ENCODE results near the gene MYLK.
"Not testable (repeated sequence)": the region's sequence is repeated elsewhere in the genome, so short reads cannot be mapped to it uniquely, and the experiment has no call there.

MYLK gene

GRCh38 chr3:123745184-123745855, 138.8 kb downstream of the MYLK start:
- DNase-seq (ENCODE audit: low read depth) = no peak

DNA sequence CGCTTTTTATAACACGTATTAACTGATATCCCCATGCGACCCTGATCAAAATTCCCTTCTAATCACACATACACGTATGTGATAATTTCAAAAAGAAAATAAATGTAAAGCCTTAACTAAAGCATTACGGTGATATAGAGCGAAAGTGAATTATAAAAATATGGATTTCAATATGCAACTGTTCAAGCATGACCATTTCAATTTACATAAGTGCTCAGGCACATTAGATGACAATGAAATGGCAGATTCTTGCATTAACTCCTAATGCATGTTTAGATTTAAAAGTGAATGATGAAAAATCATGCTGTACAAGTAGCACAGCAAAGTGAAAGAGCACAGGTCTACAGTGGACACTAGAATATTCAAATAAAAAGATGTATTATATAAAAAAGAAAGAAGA, 140.1 kb downstream of the MYLK start:
- no peak for DNase-seq (ENCODE audit: low read depth)

GRCh38 chr3:123743121-123743520, 141.0 kb downstream of the MYLK start:
- no peak for DNase-seq (ENCODE audit: low read depth)

DNA sequence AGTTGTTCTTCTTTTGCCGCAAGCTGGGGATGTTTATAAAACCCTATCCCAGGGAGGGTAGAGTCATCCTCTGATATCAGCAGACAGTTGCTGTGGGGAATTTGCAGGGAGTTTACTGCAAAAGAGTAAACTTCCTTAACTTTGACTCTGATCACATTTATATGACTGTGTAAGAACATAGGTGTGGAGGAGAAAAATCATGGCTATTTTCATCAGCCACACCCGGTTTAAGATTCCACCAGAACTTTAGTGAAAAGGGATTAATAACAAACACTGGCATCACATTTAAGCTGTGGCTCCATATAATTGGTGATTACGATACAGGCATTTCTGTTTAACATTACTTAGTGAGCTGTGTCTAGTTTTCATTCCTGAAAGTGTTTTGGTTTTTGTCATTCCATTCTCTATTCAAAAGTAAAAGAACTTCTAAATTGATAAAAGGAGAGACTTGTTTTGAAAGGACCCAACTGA, 143.1 kb downstream of the MYLK start:
- DNase-seq (ENCODE audit: low read depth) = no peak

DNA sequence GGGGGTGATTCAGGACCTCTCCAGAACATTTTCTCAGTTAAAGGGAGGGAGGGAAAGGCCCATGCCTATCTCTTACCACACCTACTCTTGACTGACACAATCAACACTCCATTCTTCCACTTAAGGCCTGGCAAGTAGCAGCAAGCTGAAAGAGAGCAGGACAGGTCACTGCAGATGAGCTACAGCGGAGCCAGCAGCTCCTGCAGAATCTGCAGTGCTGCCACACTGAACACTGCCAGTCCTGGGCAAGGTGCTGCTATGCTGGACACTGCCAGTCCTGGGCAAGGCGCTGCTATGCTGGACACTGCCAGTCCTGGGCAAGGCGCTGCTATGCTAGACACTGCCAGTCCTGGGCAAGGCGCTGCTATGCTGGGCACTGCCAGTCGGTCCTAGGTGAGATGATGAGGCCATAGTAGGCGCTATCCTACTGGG, 143.7 kb downstream of the MYLK start:
- DNase-seq (ENCODE audit: low read depth) = no peak

DNA sequence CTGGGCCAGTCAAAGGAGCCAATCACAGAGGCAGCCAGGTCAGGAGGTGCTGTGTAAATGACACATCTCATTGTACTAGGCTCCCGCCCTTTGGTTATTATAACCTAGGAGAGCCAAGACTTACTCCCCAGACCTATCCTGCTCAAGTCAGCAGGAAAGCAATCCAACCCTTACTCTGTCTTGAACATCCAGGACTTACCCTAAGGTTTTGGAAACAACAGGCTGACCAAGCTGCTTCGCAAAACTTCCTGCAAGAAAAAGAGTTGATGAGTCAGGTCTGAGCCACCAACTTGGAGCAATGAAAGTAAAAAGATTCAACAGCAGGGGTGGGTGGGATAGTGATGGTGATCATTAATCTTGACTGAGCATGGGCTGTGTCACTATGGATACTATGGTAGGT, 144.4 kb downstream of the MYLK start:
- peak; percentile 71 for DNase-seq (ENCODE audit: low read depth)

GRCh38 chr3:123739106-123739505, 145.0 kb downstream of the MYLK start:
- no peak for DNase-seq (ENCODE audit: low read depth)

GRCh38 chr3:123738522-123738921, 145.6 kb downstream of the MYLK start:
- not testable (repeated sequence) for DNase-seq (ENCODE audit: low read depth)

DNA sequence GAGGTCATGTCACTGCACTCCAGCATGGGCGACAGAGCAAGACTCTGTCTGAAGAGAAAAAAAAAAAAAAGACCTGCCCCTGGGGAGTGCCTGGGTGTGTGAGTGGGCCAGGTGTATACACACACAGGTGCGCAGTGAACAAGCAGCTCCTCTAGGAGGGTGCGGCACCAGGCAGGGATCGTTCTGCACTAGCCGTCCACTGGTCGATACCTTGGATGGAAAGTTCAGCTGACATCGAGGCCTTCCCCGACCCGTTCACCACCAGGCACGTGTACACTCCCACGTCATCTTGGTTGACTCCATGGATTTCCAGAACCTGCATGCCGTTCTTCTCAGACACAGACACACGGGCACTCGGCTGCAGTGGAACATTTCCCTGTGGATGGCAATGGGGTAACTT, 147.0 kb downstream of the MYLK start:
- no peak for DNase-seq (ENCODE audit: low read depth)

DNA sequence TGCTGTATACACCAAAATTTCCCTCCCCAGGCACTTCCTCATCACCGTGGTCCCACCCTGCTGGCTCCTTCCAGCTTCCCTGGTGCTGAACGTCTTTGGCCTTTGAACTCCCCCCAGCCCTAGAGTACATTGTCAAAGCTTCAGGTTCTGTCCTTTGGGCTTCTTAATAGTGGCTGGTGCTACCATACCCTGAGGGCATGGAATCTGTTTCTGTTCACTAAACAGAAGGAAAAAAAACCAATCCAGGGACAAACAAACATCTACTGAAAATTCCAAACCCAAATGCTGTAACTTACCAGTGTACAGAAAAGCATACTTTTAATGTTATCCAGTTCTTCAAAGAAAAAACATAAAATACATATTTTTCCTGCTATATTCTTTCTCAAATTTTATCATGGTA, 148.7 kb downstream of the MYLK start:
- DNase-seq (ENCODE audit: low read depth) = no peak

GRCh38 chr3:123734527-123734902, 149.6 kb downstream of the MYLK start:
- DNase-seq (ENCODE audit: low read depth) = no peak

DNA sequence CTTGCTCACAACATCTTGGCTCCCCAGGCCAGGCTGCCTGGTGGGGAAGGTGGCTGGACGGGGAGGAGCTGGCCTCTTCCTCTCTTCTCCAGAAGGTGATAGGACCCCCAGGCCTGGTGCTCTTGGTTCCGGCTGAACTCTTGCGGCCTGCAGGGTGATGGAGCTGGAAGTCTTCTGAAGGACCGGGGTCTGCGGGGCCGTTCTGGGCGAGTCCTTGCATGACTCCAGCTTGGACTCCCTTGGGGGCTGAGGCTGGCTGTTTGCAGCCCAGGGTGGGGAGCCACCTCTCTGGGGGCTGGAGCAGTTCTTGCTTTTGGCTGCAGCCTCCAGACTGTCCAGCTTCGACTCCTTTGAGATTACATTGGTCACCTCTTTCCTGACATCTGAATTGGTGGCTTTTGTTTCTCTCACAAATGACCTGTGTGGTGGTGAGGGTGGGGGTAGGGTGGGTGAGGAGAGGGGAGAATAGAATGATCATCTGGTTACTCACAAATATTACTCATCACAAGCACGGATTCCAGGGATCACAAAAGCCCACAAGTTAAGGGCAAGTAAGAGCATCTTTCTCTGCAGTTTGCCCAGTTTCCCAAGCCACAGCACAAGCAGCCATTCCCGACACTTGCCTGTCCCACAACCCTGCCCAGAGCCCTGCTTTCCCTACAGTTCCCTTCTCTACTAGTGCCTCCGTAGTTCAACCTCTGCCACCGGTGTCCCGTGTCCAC, 150.2 kb downstream of the MYLK start:
- peak; percentile 90 for DNase-seq (ENCODE audit: low read depth)

GRCh38 chr3:123733341-123733740, 150.8 kb downstream of the MYLK start:
- no peak for DNase-seq (ENCODE audit: low read depth)

DNA sequence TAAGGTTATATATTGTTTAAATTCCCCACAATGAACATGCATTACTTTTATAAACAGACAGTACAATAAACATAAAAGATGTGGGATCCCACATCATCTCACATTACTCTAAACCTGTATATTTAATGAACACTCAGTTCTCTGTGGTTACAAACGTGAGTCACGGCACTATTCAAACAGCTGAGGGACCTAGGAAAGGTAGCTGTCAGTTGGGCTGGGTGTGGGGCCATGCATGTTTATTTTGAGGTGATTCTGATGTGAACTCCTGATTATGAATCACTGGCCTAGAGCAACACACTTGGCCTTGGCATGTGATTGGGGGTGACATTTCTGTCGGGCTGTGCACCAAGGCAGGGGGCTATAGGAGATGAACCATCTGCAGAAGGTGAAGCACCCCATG, 151.7 kb downstream of the MYLK start:
- peak; percentile 88 for DNase-seq (ENCODE audit: low read depth)

GRCh38 chr3:123730829-123731228, 153.3 kb downstream of the MYLK start:
- DNase-seq (ENCODE audit: low read depth) = no peak

DNA sequence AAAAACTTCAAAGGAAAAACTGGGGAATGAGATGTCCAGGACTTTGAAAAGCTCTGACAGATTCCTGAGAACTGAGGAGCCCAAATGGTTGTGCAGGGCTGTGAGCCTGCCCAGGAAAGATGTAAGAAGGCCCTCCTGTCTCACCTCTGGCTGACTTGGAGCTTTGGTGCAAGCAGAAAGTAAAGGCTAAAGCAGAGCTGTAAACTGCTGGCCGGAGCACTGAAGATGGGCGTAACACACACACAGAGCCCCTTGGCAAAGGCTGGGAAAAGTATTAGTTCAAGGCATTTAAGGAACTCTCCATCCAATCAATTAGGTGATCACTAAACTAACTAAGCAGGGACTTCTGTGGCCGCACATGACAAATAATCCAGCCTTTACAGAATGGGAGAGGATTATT, 155.1 kb downstream of the MYLK start:
- DNase-seq (ENCODE audit: low read depth) = no peak

- peak; percentile 76 for DNase-seq (ENCODE audit: low read depth)
Measured at GRCh38 chr3:123728014-123728413, 156.1 kb downstream of the MYLK start.

GRCh38 chr3:123725652-123726400, 158.3 kb downstream of the MYLK start:
- no peak for DNase-seq (ENCODE audit: low read depth)

DNA sequence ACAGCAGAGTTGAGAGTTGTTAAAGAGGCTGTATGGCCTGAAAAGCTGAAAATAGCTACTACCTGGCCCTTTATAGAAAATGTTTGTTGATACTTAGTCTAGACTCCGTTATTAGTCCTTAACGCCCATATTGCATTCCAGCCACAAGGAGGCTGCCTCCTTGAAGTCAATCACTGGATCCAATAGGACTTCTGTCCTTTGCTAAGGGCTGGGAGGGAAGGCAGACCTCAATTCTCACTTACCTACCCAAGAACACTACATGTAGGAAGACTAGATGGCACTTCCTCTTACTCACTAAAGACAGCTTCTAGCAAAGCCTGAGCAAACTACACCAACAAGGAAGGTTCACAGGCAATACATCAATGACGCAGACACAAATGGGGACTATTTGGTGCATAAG, 159.8 kb downstream of the MYLK start:
- DNase-seq (ENCODE audit: low read depth) = no peak

- DNase-seq (ENCODE audit: low read depth) = peak; percentile 79
Measured at GRCh38 chr3:123723522-123724168, 160.5 kb downstream of the MYLK start.

DNA sequence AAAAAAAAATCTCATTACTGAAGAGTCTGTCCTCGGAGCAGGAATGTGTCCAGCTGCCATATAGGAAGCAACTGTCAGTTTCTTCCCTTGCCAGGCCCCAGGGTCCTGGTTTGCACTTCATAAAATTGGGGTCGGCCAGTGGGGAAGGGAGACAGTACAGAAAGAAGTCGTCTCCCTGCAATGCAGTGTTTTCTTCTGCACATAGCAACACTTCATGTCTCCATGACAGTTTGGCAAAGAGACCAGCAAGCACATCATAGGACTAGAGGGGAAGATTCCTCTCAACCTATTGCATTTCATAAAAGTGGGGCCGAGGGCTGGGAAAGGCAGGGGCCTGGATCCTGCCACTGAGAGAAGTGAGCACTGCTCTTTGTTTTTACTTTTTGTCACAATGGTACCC, 161.1 kb downstream of the MYLK start:
- no peak for DNase-seq (ENCODE audit: low read depth)

- DNase-seq (ENCODE audit: low read depth) = no peak
Measured at GRCh38 chr3:123722456-123722855, 161.7 kb downstream of the MYLK start.

DNA sequence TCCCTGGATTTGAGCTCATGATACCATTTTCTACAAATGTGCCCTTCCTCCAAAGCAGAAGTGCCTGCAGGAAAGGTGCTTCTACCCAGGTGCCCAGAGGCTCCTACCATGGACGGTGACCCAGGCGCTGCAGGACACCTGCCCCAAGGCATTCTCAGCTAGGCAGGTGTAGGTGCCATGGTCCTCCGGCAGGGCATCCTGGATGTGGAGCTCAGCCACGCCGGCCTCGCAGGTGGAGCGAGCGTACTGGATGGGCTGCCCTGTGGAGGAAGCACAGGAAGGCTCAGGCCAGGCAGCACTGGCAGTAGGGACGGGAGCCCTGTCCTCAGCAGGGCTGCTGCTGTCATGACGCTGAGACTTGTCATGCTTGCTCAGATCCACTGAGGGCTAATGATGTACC, 162.1 kb downstream of the MYLK start:
- DNase-seq (ENCODE audit: low read depth) = no peak
